ENCODE results near the gene MYBPH.

Gene MYBPH

DNA sequence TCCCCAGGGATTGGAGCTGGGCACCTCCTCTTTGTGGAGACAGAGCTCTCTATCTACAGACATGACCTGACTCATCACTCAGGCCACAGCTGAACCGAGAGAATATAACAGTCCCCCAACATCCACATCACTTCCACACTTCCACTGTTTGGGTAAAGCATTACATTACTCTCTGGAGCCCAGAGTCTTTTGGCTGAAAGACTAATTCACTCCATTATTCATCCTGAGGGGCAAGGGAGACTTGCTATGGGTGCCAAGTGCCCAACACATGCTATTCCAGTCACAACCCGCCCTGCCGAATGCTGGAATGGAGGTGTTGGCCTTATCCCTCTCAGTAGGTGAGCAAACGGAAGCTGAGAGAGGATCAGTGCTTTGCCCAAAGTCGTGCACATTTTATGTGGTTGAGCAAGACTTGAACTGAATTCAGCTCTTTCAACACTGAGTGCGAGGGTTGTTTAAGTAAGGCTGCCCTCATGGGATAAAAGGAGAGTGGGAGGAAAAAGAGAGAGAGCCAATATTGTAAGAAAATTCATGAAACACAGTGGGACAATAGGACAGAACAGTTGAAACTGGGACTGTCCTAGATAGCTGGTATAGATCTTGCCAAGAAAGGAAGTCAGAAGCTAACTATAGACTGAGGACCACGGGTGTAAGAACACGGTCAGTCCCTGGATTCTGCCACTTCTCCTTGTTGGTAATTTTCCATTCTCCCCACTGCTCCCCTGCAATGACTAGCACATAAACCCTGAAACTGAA is 24.4 kb upstream of the MYBPH start:
- no peak for DNase-seq

DNA sequence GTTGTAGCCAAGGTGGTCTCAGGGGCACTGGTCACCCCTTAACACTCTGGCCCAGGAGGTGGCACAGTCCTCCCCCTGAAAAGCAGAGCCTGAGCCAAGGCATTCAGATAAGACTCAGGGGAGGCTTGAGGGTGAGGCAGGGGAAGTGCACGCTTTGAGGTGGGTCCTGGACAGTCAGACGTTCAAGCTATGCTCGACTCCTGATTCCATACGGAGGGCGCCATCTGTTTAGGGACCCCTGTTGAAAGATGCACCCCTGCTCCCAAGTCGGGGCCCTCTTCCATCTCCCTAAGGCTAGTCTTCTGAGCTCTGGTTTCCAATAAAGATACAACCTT is 23.8 kb upstream of the MYBPH start:
- no peak for DNase-seq

DNA sequence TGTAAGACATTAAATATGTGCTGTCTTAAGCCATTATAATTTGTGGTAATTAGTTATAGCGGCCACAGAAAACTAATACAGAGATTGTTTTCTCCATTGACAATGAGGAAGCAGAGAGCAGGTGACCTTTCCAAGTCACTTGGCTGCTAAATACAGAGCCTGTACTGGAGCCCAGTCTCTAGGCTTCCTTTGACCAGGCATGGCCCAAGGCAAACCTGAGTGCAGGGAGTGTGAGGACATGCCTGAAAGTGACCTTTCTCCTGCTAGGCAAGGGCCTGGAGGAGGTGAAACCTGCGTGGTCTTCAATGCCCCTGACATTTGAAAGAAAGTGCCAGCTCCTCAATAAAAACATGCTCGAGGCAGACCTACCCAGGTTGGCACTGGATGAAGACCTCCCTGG is 23.4 kb upstream of the MYBPH start:
- DNase-seq: no peak

- no peak for DNase-seq
Observed at GRCh38 chr1:203197625-203198024, 22.0 kb upstream of the MYBPH start.

DNA sequence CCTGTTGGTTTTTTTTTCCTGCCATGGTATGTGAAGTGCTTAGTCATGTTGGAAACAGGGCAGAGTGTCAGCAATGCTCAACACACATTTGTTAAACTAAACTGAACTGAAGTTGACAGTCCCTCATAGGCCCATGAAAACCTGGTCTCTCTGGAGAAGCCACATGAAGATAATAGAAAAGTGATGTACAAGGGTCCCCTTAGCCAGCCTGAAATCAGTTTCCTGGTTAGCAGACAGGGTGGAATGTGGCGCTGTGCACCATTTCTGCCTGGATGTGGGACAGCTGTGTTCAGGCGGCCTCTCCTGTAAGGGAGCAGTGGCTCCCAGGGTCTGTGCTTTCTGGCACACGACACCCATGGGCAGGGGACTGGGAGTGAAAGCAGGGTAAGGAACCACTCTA is 20.7 kb upstream of the MYBPH start:
- no peak for DNase-seq

GRCh38 chr1:203190949-203191348 is 15.3 kb upstream of the MYBPH start:
- no peak for DNase-seq

DNA sequence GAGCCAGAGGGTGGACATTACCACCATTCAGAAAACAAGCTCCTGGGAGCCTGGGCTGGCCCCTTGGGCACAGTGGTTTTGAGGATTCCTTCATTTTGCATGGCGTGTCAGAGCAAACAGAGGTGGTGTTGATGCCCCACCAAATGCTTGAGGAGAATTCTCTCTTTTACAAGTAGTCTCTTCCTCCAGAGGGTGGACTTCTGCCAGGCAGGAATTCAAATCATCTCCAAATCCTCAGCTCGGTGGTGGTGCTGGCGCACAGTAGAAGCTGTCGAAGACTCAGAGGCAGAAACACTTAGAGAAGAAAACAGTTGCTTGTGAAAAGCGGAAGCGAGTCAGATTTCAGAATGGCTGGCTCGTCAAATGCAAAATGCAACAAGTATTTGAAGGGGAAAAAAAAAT is 14.3 kb upstream of the MYBPH start:
- no peak for DNase-seq

DNA sequence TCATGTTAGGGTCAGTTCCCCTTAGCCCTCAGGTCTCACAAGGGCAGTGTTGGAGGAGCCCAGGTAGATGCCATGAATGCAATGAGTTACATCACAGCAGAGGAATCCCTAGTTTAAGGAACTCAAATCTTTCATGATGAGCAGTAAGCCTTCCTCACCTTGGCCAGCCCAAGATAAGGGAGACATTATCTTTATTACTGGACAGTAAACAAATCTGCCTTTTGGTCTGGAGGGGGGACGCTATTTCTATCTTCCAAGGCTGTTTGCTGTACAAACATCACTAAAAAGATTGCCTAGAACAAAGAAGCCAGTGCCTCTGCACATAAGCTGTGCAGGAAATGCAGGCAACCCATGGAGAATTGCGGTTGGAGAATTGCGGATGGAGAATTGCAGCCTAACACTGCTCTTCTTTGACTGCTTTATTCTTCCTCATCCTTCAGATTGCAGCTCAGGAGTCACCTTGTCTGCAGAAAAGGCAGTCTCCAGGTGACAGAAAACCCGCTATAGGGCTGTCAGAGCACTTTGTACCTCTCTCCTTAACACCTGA is 13.1 kb upstream of the MYBPH start:
- DNase-seq: no peak

- no peak for DNase-seq
Observed at GRCh38 chr1:203187689-203188264, 12.2 kb upstream of the MYBPH start.

DNA sequence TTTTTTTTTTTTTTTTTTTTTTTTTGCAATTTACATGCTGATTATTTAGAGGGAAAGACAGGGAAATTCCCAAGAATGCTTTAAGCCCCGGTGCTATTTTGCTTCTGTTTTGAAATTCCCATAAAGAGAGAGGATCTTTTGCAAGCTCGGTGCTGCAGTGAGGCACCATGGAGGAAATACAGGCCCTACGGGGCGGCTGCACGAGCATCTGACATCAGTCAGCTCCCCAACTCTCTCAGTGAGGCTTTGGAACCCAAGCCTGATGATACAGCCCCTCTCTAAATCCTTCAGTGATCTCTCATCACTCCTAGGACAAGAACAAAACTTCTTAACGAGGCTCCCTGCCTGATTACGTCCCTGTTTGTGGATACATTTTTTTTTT is 11.7 kb upstream of the MYBPH start:
- no peak for DNase-seq

DNA sequence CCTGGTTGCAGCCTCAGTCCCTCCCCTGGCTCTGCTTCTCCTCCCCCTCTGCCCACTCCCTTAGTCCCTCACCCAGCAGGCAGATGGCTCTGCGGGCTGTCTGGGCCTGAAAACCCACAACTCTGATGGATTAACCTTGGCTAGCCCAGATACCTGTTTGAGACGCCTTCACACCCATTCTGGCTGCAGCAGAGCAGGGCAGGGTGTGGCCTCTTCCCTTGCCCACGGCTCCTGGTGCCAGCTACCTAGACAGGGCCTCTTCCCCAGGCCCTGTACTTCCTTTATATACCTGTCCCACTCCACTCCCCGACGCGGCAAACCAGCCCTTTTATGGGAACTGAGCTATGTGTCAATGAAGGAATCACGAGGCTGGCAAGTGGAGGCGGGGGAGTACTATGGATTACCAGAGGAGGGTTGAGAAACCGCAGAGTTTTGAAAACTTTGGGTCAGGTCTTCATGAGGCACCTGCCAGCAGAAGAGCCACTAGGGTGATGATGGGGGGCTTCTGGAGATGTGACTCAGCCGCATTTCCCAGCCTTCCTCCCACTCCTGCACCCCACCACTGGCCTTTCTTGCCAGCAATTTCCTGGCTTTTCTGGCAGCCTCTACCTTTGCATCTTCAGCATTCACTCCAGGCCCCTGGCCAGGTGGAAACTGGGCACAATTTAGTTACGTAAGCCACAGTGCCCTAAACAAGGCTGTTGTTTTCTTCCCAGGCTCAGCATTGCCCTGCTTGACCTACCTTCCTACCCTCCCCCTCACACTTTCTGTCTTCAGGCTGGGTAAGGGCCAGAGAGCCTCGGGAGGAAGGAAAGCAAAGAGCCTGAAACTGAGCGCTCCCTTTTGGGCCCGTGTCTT is 11.0 kb upstream of the MYBPH start, which contains the start of gene CHI3L1:
CHI3L1 (minus strand) TSS at position 259 of the 858 bp plus-strand sequence; CDS start at position 178, 81 bp downstream.
- DNase-seq: no peak

DNA sequence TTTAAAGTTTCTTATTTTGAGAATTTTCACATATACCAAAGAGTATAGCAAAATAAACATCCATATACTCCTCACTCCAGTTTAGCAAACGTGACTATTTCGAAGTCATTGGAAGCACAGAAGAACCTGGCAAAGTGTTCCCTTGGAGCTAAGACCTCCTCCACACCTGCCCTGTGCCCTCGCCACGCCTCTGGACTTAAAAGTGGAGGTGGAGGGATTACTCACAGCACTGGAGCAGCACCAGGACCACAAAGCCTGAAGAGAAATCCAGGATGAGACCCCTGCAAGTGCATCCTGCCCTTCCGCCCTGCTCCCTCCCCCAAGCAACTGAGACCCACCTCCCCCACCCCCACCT is 10.4 kb upstream of the MYBPH start:
- DNase-seq: no peak

DNA sequence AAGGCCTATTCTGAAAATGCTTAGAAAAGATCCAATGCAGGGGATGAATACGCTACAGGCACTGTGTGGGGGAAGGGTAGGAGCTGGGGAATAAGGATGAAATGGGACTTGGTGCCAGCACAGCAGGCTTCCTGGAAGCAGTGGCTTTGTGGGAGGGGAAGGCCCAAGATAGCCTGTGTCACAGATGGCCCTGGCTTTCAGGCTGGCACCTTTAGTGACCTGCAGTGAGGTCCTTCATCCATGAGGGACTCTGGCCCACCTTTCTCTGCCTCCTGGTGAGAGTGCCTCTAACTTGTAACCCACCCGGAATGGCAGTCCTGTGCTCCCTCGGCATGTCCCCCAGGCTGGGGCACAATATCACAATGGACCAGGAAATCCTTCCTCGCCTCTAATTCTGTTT is 10.0 kb upstream of the MYBPH start:
- DNase-seq: no peak

- DNase-seq: no peak
Observed at GRCh38 chr1:203185061-203185461, 9.4 kb upstream of the MYBPH start.

- no peak for DNase-seq
Observed at GRCh38 chr1:203184467-203184866, 8.8 kb upstream of the MYBPH start.

- no peak for DNase-seq
Observed at GRCh38 chr1:203183828-203184227, 8.2 kb upstream of the MYBPH start.

GRCh38 chr1:203182387-203182953 is 6.8 kb upstream of the MYBPH start:
- DNase-seq: no peak

- DNase-seq: no peak
Observed at GRCh38 chr1:203181586-203182386, 6.2 kb upstream of the MYBPH start.

DNA sequence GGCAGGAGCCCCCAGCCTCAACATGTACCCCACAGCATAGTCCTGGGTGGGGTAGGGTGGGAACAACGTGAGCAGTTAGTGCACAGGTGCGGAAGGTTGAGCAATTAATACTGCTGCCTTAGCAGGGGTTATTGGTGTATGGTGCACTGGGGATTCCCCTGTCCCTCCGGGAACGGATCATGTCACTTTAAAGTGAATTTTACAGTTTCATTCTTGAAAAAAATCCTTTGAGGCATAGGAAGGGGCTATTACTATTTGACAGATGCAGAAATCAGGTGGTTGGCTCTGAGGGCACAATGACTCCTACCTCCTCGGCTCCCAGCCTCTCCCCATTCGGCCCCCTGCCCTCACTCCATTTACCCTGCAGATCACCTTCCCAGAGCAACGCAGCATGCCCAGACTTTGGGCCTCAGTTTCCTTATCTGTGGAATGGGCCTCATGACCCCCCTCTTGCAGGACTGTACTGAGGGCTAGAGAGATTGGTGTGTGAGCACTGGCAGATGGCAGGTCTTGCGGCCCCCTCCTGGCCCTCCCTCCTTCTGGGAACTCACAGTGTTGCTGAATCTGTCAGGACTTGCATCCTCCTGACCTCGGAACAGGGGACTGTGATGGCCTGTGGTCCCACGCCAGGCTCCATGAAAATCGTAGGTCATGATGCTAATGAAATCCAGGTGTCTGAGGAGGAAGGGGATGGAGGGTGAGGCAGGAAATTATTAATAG is 5.1 kb upstream of the MYBPH start:
- no peak for DNase-seq

DNA sequence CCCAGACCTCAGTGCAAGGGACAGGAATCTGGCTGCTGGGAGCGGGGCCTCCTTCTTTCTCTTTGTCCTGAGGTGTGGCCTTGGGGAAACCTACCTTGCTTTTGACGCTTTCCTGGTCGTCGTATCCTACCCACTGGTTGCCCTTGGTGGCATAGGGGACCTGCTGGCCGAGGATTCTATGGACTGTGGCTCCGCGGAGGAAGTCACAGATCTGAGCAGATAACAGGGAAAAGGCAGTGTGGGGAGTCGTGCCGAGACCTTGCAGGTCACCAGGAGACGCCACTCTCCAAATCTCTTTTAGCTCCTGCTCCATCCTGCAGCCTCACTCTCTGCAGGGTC is 4.0 kb upstream of the MYBPH start:
- DNase-seq: no peak

DNA sequence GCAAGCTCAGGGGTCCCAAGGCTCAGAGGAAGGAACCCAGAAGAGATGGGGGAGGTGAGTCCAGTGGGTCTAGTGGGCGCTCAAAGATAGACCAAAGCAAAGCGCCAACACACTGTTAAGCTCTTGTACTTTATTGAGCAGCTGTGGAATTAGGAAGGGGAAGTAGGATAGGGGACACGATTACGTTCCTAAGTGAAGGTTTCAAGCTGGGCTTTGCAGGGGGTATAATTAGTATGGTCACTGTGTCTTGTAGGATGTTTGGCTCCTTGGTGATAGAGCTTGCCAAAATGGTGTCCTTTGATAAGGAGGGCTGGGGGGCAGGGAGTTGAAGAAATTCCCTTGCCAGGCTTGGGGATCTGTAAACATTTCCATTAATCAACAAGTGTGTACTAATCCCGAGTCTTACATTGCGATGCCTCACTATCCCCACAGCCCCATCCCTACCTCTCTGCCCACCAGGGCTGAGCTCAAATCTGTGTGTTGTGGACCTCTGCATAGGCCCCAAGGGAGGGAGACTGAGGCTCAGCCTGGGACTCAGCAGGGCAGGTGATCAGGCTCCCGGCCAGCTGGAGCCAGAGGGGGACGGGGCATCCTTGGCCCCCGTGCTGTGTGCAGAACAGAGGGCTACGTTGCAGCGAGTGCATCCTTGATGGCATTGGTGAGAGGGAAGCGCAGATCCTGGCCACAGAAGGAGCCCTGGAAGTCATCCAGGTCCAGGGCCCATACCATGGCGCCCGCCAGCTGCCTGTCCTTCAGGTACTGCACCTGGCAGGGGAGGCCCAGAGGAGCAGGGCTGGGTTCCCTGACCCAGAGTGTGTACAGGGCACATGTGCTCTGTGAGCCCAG is 3.4 kb upstream of the MYBPH start:
- DNase-seq: no peak

All from NCI-H1105 treated with DMSO at 0.1 percent for 48 hours (cell line).